ENCODE measurements around the gene TDRD7.

DNA sequence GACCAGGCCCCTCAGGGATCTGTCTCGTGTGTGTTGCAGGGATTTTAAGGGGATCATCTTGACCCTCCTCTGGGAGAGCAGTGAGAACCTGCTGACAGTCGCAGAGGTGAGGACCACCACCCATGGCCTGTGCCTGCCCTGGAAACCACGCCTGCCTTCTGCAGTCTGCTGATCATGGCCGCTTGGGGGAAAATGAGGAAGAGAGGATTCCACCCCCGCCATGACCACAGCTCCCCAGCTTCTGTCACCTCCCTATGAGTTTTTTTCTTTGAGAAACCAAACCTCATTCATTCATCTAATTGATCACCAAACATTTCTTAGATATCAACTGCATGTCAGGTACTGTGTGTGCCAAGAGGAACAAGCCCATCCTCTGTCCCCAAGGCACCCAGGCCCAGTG, 46.3 kb upstream of the TDRD7 start:
- TF ChIP-seq, protein P1, sequence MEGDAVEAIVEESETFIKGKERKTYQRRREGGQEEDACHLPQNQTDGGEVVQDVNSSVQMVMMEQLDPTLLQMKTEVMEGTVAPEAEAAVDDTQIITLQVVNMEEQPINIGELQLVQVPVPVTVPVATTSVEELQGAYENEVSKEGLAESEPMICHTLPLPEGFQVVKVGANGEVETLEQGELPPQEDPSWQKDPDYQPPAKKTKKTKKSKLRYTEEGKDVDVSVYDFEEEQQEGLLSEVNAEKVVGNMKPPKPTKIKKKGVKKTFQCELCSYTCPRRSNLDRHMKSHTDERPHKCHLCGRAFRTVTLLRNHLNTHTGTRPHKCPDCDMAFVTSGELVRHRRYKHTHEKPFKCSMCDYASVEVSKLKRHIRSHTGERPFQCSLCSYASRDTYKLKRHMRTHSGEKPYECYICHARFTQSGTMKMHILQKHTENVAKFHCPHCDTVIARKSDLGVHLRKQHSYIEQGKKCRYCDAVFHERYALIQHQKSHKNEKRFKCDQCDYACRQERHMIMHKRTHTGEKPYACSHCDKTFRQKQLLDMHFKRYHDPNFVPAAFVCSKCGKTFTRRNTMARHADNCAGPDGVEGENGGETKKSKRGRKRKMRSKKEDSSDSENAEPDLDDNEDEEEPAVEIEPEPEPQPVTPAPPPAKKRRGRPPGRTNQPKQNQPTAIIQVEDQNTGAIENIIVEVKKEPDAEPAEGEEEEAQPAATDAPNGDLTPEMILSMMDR (conservative IDR thresholded peaks at IDR 0.05; ENCODE audit: low read depth, low read length) = no peak
- TF ChIP-seq EZH2 (IDR thresholded peaks at IDR 0.05; ENCODE audit: borderline replicate concordance, low read depth, low read length, poor library complexity, severe bottlenecking) = no peak

All from A673 (cell line).